HEK293 (cell line): Measurements from ENCODE around the gene SHROOM1.
A peak's percentile ranks its signal among the peaks of the same experiment; 100 is the strongest.

Experiments
- CTCF ChIA-PET: fragments of 350-600 bp; formaldehyde crosslinking; extraction: SDS; loops from one replicate; lab custom pipeline; 2021; ENCODE audit warnings: antibody characterized with exemption; lab: Yijun Ruan, JAX
- POLR2A ChIA-PET: fragments of 300-600 bp; formaldehyde crosslinking; extraction: SDS; loops from one replicate; lab custom pipeline; 2020; ENCODE audit warnings: antibody characterized with exemption, inconsistent platforms; lab: Yijun Ruan, JAX
- H3K27ac ChIP-seq: fragments of 200-500 bp; sonication (Bioruptor generic); 2 replicates; pipeline ENCODE4 v1.5.1; 2014; ENCODE audit warnings: low read depth, low read length, control low read depth, inconsistent platforms; ENCODE audit errors: extremely low read depth
- H3K36me3 ChIP-seq, 2 experiments: fragments of 200-500 bp in 1 of 2; sonication (Bioruptor generic) in 1 of 2; 1 replicate in 1 of 2; 2 replicates in 1 of 2; pipeline ENCODE4 v1.5.1; 2014 to 2017; ENCODE audit warnings: inconsistent platforms in 2 of 2, low read length in 2 of 2; ENCODE audit not compliant: control insufficient read depth in 2 of 2, insufficient read depth in 1 of 2
- H3K4me1 ChIP-seq: fragments of 200-500 bp; sonication (Bioruptor generic); 2 replicates; pipeline ENCODE4 v1.5.1; 2014; ENCODE audit warnings: mild to moderate bottlenecking, low read length, inconsistent platforms; ENCODE audit not compliant: control insufficient read depth, insufficient read depth
- H3K4me3 ChIP-seq: 2 replicates; pipeline ENCODE4 v1.5.1; 2011; ENCODE audit warnings: low read depth, mild to moderate bottlenecking, control low read depth, low read length, moderate library complexity
- H3K9me3 ChIP-seq: fragments of 200-500 bp; sonication (Bioruptor generic); 2 replicates; pipeline ENCODE4 v1.5.1; 2014; ENCODE audit warnings: low read depth, low read length, inconsistent platforms; ENCODE audit not compliant: control insufficient read depth, insufficient read depth
- GLI2 ChIP-seq: fragments of 450-650 bp; formaldehyde crosslinking; IDR thresholded peaks from 2 replicates; pipeline ENCODE4; 2017; ENCODE audit warnings: missing biosample characterization, missing genetic modification characterization, low read depth, borderline replicate concordance
- GLIS2 ChIP-seq: fragments of 450-650 bp; formaldehyde crosslinking; IDR thresholded peaks from 2 replicates; pipeline ENCODE4 v1.5.1; 2016; ENCODE audit warnings: missing biosample characterization, missing genetic modification characterization
- KLF16 ChIP-seq: fragments of 450-650 bp; formaldehyde crosslinking; IDR thresholded peaks from 2 replicates; pipeline ENCODE4 v1.5.1; 2017; ENCODE audit warnings: missing biosample characterization, missing genetic modification characterization
- SCRT1 ChIP-seq: fragments of 450-650 bp; formaldehyde crosslinking; IDR thresholded peaks from 2 replicates; pipeline ENCODE4 v1.5.1; 2016; ENCODE audit warnings: missing biosample characterization, missing genetic modification characterization, borderline replicate concordance
- SP2 ChIP-seq: fragments of 450-650 bp; formaldehyde crosslinking; IDR thresholded peaks from 2 replicates; pipeline ENCODE4 v1.5.1; 2016; ENCODE audit warnings: missing biosample characterization, missing genetic modification characterization
- ZBTB10 ChIP-seq: fragments of 450-650 bp; formaldehyde crosslinking; IDR thresholded peaks from 2 replicates; pipeline ENCODE4 v1.5.1; 2016; ENCODE audit warnings: missing biosample characterization, missing genetic modification characterization
- ZBTB11 ChIP-seq: fragments of 450-650 bp; formaldehyde crosslinking; conservative IDR thresholded peaks from 2 replicates; pipeline ENCODE4 v1.5.1; 2016; ENCODE audit warnings: low read depth, missing biosample characterization, missing genetic modification characterization
- ZBTB7A ChIP-seq: fragments of 450-650 bp; formaldehyde crosslinking; IDR thresholded peaks from 2 replicates; pipeline ENCODE4 v1.5.1; 2016; ENCODE audit warnings: low read depth, missing biosample characterization, missing genetic modification characterization
- ZBTB8A ChIP-seq: fragments of 450-650 bp; formaldehyde crosslinking; IDR thresholded peaks from 2 replicates; pipeline ENCODE4 v1.5.1; 2016; ENCODE audit warnings: missing biosample characterization, missing genetic modification characterization
- ZNF18 ChIP-seq: fragments of 450-650 bp; formaldehyde crosslinking; IDR thresholded peaks from 2 replicates; pipeline ENCODE4 v1.5.1; 2016; ENCODE audit warnings: missing biosample characterization, missing genetic modification characterization
- ZNF335 ChIP-seq: fragments of 450-650 bp; formaldehyde crosslinking; conservative IDR thresholded peaks from 2 replicates; pipeline ENCODE4 v1.5.1; 2016; ENCODE audit warnings: missing biosample characterization, missing genetic modification characterization
- ZNF501 ChIP-seq: fragments of 450-650 bp; formaldehyde crosslinking; IDR thresholded peaks from 2 replicates; pipeline ENCODE4 v1.5.1; 2016; ENCODE audit warnings: missing biosample characterization, missing genetic modification characterization
- ZNF660 ChIP-seq: fragments of 450-650 bp; IDR thresholded peaks from 2 replicates; pipeline ENCODE4 v1.5.1; 2018; ENCODE audit warnings: missing biosample characterization, mild to moderate bottlenecking, missing genetic modification characterization
- TF ChIP-seq, protein P1 (sequence below): fragments of 450-650 bp; formaldehyde crosslinking; optimal IDR thresholded peaks from 2 replicates; pipeline ENCODE3; 2016; ENCODE audit warnings: missing biosample characterization, mild to moderate bottlenecking, missing genetic modification characterization
- TF ChIP-seq, protein P2 (sequence below): sonication (generic); formaldehyde crosslinking; IDR thresholded peaks from 2 replicates; pipeline ENCODE4 v1.8.1; 2022; ENCODE audit warnings: mild to moderate bottlenecking, moderate library complexity, missing genetic modification reagents

Gene SHROOM1

GRCh38 chr5:132777209-132778069, 53.0 kb downstream of the SHROOM1 start, which contains the start of gene SEPTIN8 (continued):
- 0 out of 2 replicates have a peak, but pooled peaks have one; percentile 36 for TF ChIP-seq KLF16
- TF ChIP-seq ZNF335 = peak; percentile 72
- peak; percentile 38; the same call in 1 of the 2 replicates for TF ChIP-seq SCRT1 (tag by site-specific recombination)
- TF ChIP-seq ZBTB11 (tag by site-specific recombination) = peak; percentile 75
- peak; percentile 90 for TF ChIP-seq GLIS2 (tag by site-specific recombination)
- 0 out of 2 replicates have a peak, but pooled peaks have one; percentile 32 for TF ChIP-seq ZNF501 (tag by site-specific recombination)
- no peak for TF ChIP-seq ZNF18
- TF ChIP-seq ZBTB7A (tag by site-specific recombination) = peak; percentile 76; the same call in 1 of the 2 replicates
- 0 out of 2 replicates have a peak, but pooled peaks have one; percentile 12 for TF ChIP-seq SP2 (tag by site-specific recombination)
- no peak for TF ChIP-seq GLI2
- TF ChIP-seq ZBTB8A (tag by site-specific recombination) = peak; percentile 59
- peak; percentile 80 for TF ChIP-seq ZBTB10
- TF ChIP-seq, protein P1, sequence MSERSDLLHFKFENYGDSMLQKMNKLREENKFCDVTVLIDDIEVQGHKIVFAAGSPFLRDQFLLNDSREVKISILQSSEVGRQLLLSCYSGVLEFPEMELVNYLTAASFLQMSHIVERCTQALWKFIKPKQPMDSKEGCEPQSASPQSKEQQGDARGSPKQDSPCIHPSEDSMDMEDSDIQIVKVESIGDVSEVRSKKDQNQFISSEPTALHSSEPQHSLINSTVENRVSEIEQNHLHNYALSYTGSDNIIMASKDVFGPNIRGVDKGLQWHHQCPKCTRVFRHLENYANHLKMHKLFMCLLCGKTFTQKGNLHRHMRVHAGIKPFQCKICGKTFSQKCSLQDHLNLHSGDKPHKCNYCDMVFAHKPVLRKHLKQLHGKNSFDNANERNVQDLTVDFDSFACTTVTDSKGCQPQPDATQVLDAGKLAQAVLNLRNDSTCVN = peak; percentile 71

GRCh38 chr5:132776938-132777208, 53.6 kb downstream of the SHROOM1 start:
- ChIA-PET POLR2A (interaction anchor here (1.0 to 1.7 kb wide), 5 partner anchors 10 to 561 kb away, joined by 3 to 8 read pairs (median 4); no protein-coding TSS in a partner anchor), CTCF (no interaction called here)
- Histone ChIP-seq H3K4me1 (no peaks in the 10 kb centered on the region), H3K36me3 (peaks cover 0 to 5% of the 10 kb centered on the region in 2 experiments; a peak in 1 of 3 replicates), H3K9me3 (no peaks in the 10 kb centered on the region), H3K27ac (peak overlapping the region; percentile 76; the same call in 1 of the 2 replicates), H3K4me3 (peak overlapping the region; percentile 70)
- 0 out of 2 replicates have a peak, but pooled peaks have one; percentile 3 for TF ChIP-seq ZNF660
- TF ChIP-seq, protein P2, sequence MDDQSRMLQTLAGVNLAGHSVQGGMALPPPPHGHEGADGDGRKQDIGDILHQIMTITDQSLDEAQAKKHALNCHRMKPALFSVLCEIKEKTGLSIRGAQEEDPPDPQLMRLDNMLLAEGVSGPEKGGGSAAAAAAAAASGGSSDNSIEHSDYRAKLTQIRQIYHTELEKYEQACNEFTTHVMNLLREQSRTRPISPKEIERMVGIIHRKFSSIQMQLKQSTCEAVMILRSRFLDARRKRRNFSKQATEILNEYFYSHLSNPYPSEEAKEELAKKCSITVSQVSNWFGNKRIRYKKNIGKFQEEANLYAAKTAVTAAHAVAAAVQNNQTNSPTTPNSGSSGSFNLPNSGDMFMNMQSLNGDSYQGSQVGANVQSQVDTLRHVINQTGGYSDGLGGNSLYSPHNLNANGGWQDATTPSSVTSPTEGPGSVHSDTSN (CRISPR knock-in tag) = no peak
